GM12878 (cell line): ENCODE measurements around the gene TOP3A. TPM values are rescaled to one million over a fixed set of nuclear protein-coding genes. Genes with fewer than 3 reads are reported as not detected.

Experiments used
- CUX1 ChIP-seq: IDR thresholded peaks from 2 replicates; pipeline ENCODE4 v1.6.1; 2012; ENCODE audit warnings: improper control_type of control experiment, low read depth, low read length; ENCODE audit not compliant: insufficient replicate concordance
- FOXK2 ChIP-seq: fragments of 450-650 bp; IDR thresholded peaks from 2 replicates; pipeline ENCODE4 v1.6.1; 2017; ENCODE audit warnings: mild to moderate bottlenecking, moderate library complexity
- IKZF1 ChIP-seq: fragments of 450-650 bp; conservative IDR thresholded peaks from 2 replicates; pipeline ENCODE4 v1.6.1; 2017; ENCODE audit warnings: antibody characterized with exemption, mild to moderate bottlenecking
- PML ChIP-seq: IDR thresholded peaks from 2 replicates; pipeline ENCODE4 v1.6.1; 2012; ENCODE audit warnings: low read length, inconsistent platforms
- RCOR1 ChIP-seq: conservative IDR thresholded peaks from 2 replicates; pipeline ENCODE4 v1.6.1; 2012; ENCODE audit warnings: low read depth, low read length, improper control_type of control experiment
- RUNX3 ChIP-seq: IDR thresholded peaks from 2 replicates; pipeline ENCODE4 v1.6.1; 2012; ENCODE audit warnings: low read length, inconsistent platforms
- TBL1XR1 ChIP-seq: IDR thresholded peaks from 2 replicates; pipeline ENCODE4 v1.6.1; 2012; ENCODE audit warnings: low read depth, low read length, improper control_type of control experiment
- ZNF24 ChIP-seq: fragments of 450-650 bp; IDR thresholded peaks from 2 replicates; pipeline ENCODE4 v1.6.1; 2017; ENCODE audit warnings: antibody characterized with exemption, mild to moderate bottlenecking
- polyA plus RNA-seq, 11 experiments: library from polyadenylated mRNA; depleted of rRNA in 4 of 11; unstranded in 6 of 11; stranded (reverse) in 5 of 11; fragments of >200 nt; fragmentation: Nextera tagmentation in 4 of 11; fragmentation: Illumina TruSeq in 1 of 11; extraction: Ambion mirVana in 4 of 11; extraction: Trizol in 1 of 11; gene quantifications; 1 replicate in 1 of 11; 2 replicates in 10 of 11; pipeline versions ENCODE4 v1.2.1 to v1.2.3, GENCODE V29; 2011 to 2016; ENCODE audit warnings: inconsistent platforms in 2 of 11, missing spikeins in 2 of 11, low read depth in 1 of 11
- total RNA-seq, 4 experiments: library from RNA; depleted of rRNA in 3 of 4; stranded (reverse); fragments of >200 nt in 3 of 4; fragmentation: Illumina TruSeq in 1 of 4; extraction: Trizol in 1 of 4; gene quantifications; 2 replicates each; pipeline versions ENCODE4 v1.2.1 to v1.2.3, GENCODE V29; 2013 to 2021
- TF ChIP-seq, protein P1 (sequence below): fragments of 450-650 bp; formaldehyde crosslinking; IDR thresholded peaks from 2 replicates; pipeline ENCODE4 v1.4.0; 2020; ENCODE audit warnings: mild to moderate bottlenecking, moderate library complexity

TOP3A gene
- total and polyA plus RNA-seq, 10 of the 15 experiments (the other 5 are each of a cell fraction or from before 2014, with no cell fraction given): 4.2 to 51.9 (median 31.8) TPM

- TF ChIP-seq CUX1 (no peak), IKZF1 (no peak), ZNF24 (no peak), RCOR1 (no peak), PML (no peak), TBL1XR1 (no peak), FOXK2 (no peak), RUNX3 (no peak)
- TF ChIP-seq, protein P1, sequence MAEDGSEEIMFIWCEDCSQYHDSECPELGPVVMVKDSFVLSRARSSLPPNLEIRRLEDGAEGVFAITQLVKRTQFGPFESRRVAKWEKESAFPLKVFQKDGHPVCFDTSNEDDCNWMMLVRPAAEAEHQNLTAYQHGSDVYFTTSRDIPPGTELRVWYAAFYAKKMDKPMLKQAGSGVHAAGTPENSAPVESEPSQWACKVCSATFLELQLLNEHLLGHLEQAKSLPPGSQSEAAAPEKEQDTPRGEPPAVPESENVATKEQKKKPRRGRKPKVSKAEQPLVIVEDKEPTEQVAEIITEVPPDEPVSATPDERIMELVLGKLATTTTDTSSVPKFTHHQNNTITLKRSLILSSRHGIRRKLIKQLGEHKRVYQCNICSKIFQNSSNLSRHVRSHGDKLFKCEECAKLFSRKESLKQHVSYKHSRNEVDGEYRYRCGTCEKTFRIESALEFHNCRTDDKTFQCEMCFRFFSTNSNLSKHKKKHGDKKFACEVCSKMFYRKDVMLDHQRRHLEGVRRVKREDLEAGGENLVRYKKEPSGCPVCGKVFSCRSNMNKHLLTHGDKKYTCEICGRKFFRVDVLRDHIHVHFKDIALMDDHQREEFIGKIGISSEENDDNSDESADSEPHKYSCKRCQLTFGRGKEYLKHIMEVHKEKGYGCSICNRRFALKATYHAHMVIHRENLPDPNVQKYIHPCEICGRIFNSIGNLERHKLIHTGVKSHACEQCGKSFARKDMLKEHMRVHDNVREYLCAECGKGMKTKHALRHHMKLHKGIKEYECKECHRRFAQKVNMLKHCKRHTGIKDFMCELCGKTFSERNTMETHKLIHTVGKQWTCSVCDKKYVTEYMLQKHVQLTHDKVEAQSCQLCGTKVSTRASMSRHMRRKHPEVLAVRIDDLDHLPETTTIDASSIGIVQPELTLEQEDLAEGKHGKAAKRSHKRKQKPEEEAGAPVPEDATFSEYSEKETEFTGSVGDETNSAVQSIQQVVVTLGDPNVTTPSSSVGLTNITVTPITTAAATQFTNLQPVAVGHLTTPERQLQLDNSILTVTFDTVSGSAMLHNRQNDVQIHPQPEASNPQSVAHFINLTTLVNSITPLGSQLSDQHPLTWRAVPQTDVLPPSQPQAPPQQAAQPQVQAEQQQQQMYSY: no peak
Observed at GRCh38 chr17:18324140-18325050, 9.6 kb upstream of the TOP3A start (continued).
